D721Med (cell line): Measurements from ENCODE around the gene C1GALT1.

ENCODE experiments used
- DNase-seq: peaks from one replicate; pipeline ENCODE4 v3.0.0; 2011; ENCODE audit warnings: low spot score; ENCODE audit not compliant: insufficient read length
- FAIRE-seq: peaks from 2 replicates; lab custom pipeline; 2011; peaks lifted over from hg19 to GRCh38; lab: Jason Lieb, UNC
- CTCF ChIP-seq: IDR thresholded peaks from 2 replicates; pipeline ENCODE4 v1.5.1; 2012; ENCODE audit warnings: mild to moderate bottlenecking, control low read depth; ENCODE audit not compliant: insufficient read depth; ENCODE audit errors: missing control alignments

Gene C1GALT1

GRCh38 chr7:7276161-7276560, 93.8 kb downstream of the C1GALT1 start:
- DNase-seq (no peak), FAIRE-seq (no peak)
- TF ChIP-seq CTCF = no peak

- no peak for TF ChIP-seq CTCF
- no peak for FAIRE-seq
- no peak for DNase-seq
These were observed 108.2 kb downstream of the C1GALT1 start for GRCh38 chr7:7290429-7291122.

- no peak for DNase-seq
- FAIRE-seq = no peak
- no peak for TF ChIP-seq CTCF
These were observed 109.7 kb downstream of the C1GALT1 start for GRCh38 chr7:7292085-7292484.

GRCh38 chr7:7292608-7293007, 110.3 kb downstream of the C1GALT1 start:
- DNase-seq (no peak), FAIRE-seq (no peak)
- TF ChIP-seq CTCF = no peak

GRCh38 chr7:7293092-7293491, 110.7 kb downstream of the C1GALT1 start:
- no peak for TF ChIP-seq CTCF
- FAIRE-seq (no peak), DNase-seq (no peak)

GRCh38 chr7:7294911-7295310, 112.6 kb downstream of the C1GALT1 start:
- FAIRE-seq (no peak), DNase-seq (no peak)
- no peak for TF ChIP-seq CTCF
